Hepatocyte (in vitro differentiated cells): ENCODE data around the gene SHROOM3.

ENCODE experiments used
- CTCF ChIP-seq: fragments of 200-600 bp; sonication (generic); IDR thresholded peaks from 2 replicates; pipeline ENCODE4 v1.5.1; 2016; ENCODE audit warnings: antibody characterized with exemption, mild to moderate bottlenecking; ENCODE audit not compliant: poor library complexity
- EZH2 ChIP-seq: fragments of 200-600 bp; sonication (generic); IDR thresholded peaks from 2 replicates; pipeline ENCODE4 v1.6.1; 2016; ENCODE audit warnings: antibody characterized with exemption, mild to moderate bottlenecking, borderline replicate concordance

GRCh38 chr4:76765473-76766183 is 330.6 kb downstream of the SHROOM3 start:
- TF ChIP-seq EZH2 (no peak), CTCF (no peak)
